ENCODE results near the gene VPS33A.

The VPS33A gene

GRCh38 chr12:122250536-122250935 lies 15.8 kb downstream of the VPS33A start:
- no peak overlapping the region for H3K27ac ChIP-seq (ENCODE audit: low read depth, low read length, poor library complexity, severe bottlenecking)
- TF ChIP-seq EZH2 (IDR thresholded peaks at IDR 0.05; ENCODE audit: borderline replicate concordance, low read length) (no peak), CTCF (IDR thresholded peaks at IDR 0.05; ENCODE audit: low read length) (no peak)
- peaks cover 2% of the 10 kb centered on the region for H3K4me1 ChIP-seq (ENCODE audit: insufficient read depth, low read length, severe bottlenecking)
- no peak overlapping the region for H2AFZ ChIP-seq (ENCODE audit: low read length)
- no peak overlapping the region for H3K4me3 ChIP-seq (ENCODE audit: low read depth, low read length, poor library complexity, severe bottlenecking)
- peaks cover 16% of the 10 kb centered on the region; the same call in 1 of the 2 replicates for H3K36me3 ChIP-seq (ENCODE audit: insufficient read depth, low read length)
- no peaks in the 10 kb centered on the region for H3F3A ChIP-seq (ENCODE audit: insufficient read depth, low read length)
- no peak overlapping the region for H3K4me2 ChIP-seq (ENCODE audit: low read length)
- H3K79me2 ChIP-seq (ENCODE audit: insufficient read depth, low read length): no peaks in the 10 kb centered on the region
- no peaks in the 10 kb centered on the region for H3K9me2 ChIP-seq (ENCODE audit: low read depth, low read length)
- H3K27me3 ChIP-seq (ENCODE audit: insufficient read depth, low read length): no peaks in the 10 kb centered on the region
- no peak overlapping the region for H3K9ac ChIP-seq (ENCODE audit: low read length)
- no peaks in the 10 kb centered on the region for H4K20me1 ChIP-seq (ENCODE audit: insufficient read depth, low read length)
- H3K9me3 ChIP-seq (ENCODE audit: low read length): no peaks in the 10 kb centered on the region

GRCh38 chr12:122250047-122250446 lies 16.2 kb downstream of the VPS33A start:
- no peaks in the 10 kb centered on the region for H3K27me3 ChIP-seq (ENCODE audit: insufficient read depth, low read length)
- peaks cover 7% of the 10 kb centered on the region for H3K4me1 ChIP-seq (ENCODE audit: insufficient read depth, low read length, severe bottlenecking)
- no peak overlapping the region for H3K9ac ChIP-seq (ENCODE audit: low read length)
- no peaks in the 10 kb centered on the region for H3K9me2 ChIP-seq (ENCODE audit: low read depth, low read length)
- H3K36me3 ChIP-seq (ENCODE audit: insufficient read depth, low read length): peaks cover 16% of the 10 kb centered on the region; the same call in 1 of the 2 replicates
- no peak overlapping the region for H3K4me2 ChIP-seq (ENCODE audit: low read length)
- no peaks in the 10 kb centered on the region for H3F3A ChIP-seq (ENCODE audit: insufficient read depth, low read length)
- no peaks in the 10 kb centered on the region for H4K20me1 ChIP-seq (ENCODE audit: insufficient read depth, low read length)
- H3K79me2 ChIP-seq (ENCODE audit: insufficient read depth, low read length): no peaks in the 10 kb centered on the region
- no peak overlapping the region for H3K27ac ChIP-seq (ENCODE audit: low read depth, low read length, poor library complexity, severe bottlenecking)
- no peak overlapping the region for H3K4me3 ChIP-seq (ENCODE audit: low read depth, low read length, poor library complexity, severe bottlenecking)
- H2AFZ ChIP-seq (ENCODE audit: low read length): no peak overlapping the region
- H3K9me3 ChIP-seq (ENCODE audit: low read length): no peaks in the 10 kb centered on the region
- TF ChIP-seq CTCF (IDR thresholded peaks at IDR 0.05; ENCODE audit: low read length): no peak
- TF ChIP-seq EZH2 (IDR thresholded peaks at IDR 0.05; ENCODE audit: borderline replicate concordance, low read length): no peak

- H3K9ac ChIP-seq (ENCODE audit: low read length): no peak overlapping the region
- H3K9me2 ChIP-seq (ENCODE audit: low read depth, low read length): no peaks in the 10 kb centered on the region
- no peak overlapping the region for H3K4me3 ChIP-seq (ENCODE audit: low read depth, low read length, poor library complexity, severe bottlenecking)
- no peaks in the 10 kb centered on the region for H3F3A ChIP-seq (ENCODE audit: insufficient read depth, low read length)
- TF ChIP-seq CTCF (IDR thresholded peaks at IDR 0.05; ENCODE audit: low read length): no peak
- TF ChIP-seq EZH2 (IDR thresholded peaks at IDR 0.05; ENCODE audit: borderline replicate concordance, low read length): no peak
- H3K9me3 ChIP-seq (ENCODE audit: low read length): no peaks in the 10 kb centered on the region
- no peak overlapping the region for H3K27ac ChIP-seq (ENCODE audit: low read depth, low read length, poor library complexity, severe bottlenecking)
- H3K36me3 ChIP-seq (ENCODE audit: insufficient read depth, low read length): peaks cover 20% of the 10 kb centered on the region; the same call in 1 of the 2 replicates
- no peaks in the 10 kb centered on the region for H3K27me3 ChIP-seq (ENCODE audit: insufficient read depth, low read length)
- H4K20me1 ChIP-seq (ENCODE audit: insufficient read depth, low read length): no peaks in the 10 kb centered on the region
- H3K4me1 ChIP-seq (ENCODE audit: insufficient read depth, low read length, severe bottlenecking): peaks cover 22% of the 10 kb centered on the region
- no peaks in the 10 kb centered on the region for H3K79me2 ChIP-seq (ENCODE audit: insufficient read depth, low read length)
- peak overlapping the region; percentile 69; the same call in 1 of the 2 replicates for H3K4me2 ChIP-seq (ENCODE audit: low read length)
- H2AFZ ChIP-seq (ENCODE audit: low read length): no peak overlapping the region
These were observed 20.7 kb downstream of the VPS33A start for GRCh38 chr12:122245553-122245952.
